Progenitor cell of endocrine pancreas (in vitro differentiated cells): ENCODE data around the gene NAP1L1. TPM values are rescaled to one million over a fixed set of nuclear protein-coding genes. Genes with fewer than 3 reads are reported as not detected.

Experiments used
- DNase-seq: peaks from one replicate; pipeline ENCODE4 v3.0.0; 2021; ENCODE audit warnings: low spot score; ENCODE audit not compliant: unreplicated experiment
- H3K27ac Mint-ChIP-seq: 2 replicates; pipeline ENCODE4 v1.8.0; 2021; ENCODE audit warnings: mild to moderate bottlenecking, moderate library complexity, mixed read lengths
- H3K27me3 Mint-ChIP-seq: 2 replicates; pipeline ENCODE4 v1.8.0; 2021; ENCODE audit warnings: mixed read lengths
- H3K36me3 Mint-ChIP-seq: 2 replicates; pipeline ENCODE4 v1.8.0; 2022; ENCODE audit warnings: mixed read lengths; ENCODE audit not compliant: insufficient read depth
- H3K4me1 Mint-ChIP-seq: 2 replicates; pipeline ENCODE4 v1.8.0; 2021; ENCODE audit warnings: low read depth, mixed read lengths
- H3K4me3 Mint-ChIP-seq: 2 replicates; pipeline ENCODE4 v1.8.0; 2021; ENCODE audit warnings: low read depth, mild to moderate bottlenecking, moderate library complexity, mixed read lengths
- H3K9me3 Mint-ChIP-seq: 2 replicates; pipeline ENCODE4 v1.8.0; 2021; ENCODE audit warnings: low read depth, mixed read lengths
- CTCF ChIP-seq: fragments of 200-600 bp; sonication (generic); IDR thresholded peaks from one replicate; pipeline ENCODE4 v1.5.0; 2021; ENCODE audit warnings: antibody characterized with exemption, mild to moderate bottlenecking; ENCODE audit not compliant: unreplicated experiment
- long read RNA-seq: library from polyadenylated mRNA; unstranded; transcript quantifications from one replicate; pipeline ENCODE4 v2.0.0, GENCODE V29; 2020
- total RNA-seq: library from RNA; stranded (reverse); gene quantifications from 2 replicates; pipeline ENCODE4 v1.2.1, GENCODE V29; 2021

NAP1L1 gene, protein sequence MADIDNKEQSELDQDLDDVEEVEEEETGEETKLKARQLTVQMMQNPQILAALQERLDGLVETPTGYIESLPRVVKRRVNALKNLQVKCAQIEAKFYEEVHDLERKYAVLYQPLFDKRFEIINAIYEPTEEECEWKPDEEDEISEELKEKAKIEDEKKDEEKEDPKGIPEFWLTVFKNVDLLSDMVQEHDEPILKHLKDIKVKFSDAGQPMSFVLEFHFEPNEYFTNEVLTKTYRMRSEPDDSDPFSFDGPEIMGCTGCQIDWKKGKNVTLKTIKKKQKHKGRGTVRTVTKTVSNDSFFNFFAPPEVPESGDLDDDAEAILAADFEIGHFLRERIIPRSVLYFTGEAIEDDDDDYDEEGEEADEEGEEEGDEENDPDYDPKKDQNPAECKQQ
- total RNA-seq, result 785 and 824 TPM in 2 replicates
- long read RNA-seq, full-length matches to known transcripts, result 371 of 587 reads
- long read RNA-seq, partial matches to known transcripts, result 69 of 587 reads
- long read RNA-seq, other reads (novel, unspliced or antisense), result 147 of 587 reads

GRCh38 chr12:76083904-76084862, at the start of gene NAP1L1:
Gene NAP1L1 (minus strand): TSS chr12:76084685. CDS start chr12:76074219, 10,466 bp downstream.
- peak; percentile 88 for DNase-seq
- H3K9me3 Mint-ChIP-seq, result no peaks in the 10 kb centered on the region
- H3K27me3 Mint-ChIP-seq, result no peaks in the 10 kb centered on the region
- peak within 1 kb of the TSS; percentile 98 for H3K4me3 Mint-ChIP-seq
- TF ChIP-seq CTCF, result no peak
- peaks cover 24% of the 10 kb centered on the region for H3K4me1 Mint-ChIP-seq
- peak within 1 kb of the TSS; percentile 100 for H3K27ac Mint-ChIP-seq
- peaks cover 3% of the 10 kb centered on the region for H3K36me3 Mint-ChIP-seq

DNA sequence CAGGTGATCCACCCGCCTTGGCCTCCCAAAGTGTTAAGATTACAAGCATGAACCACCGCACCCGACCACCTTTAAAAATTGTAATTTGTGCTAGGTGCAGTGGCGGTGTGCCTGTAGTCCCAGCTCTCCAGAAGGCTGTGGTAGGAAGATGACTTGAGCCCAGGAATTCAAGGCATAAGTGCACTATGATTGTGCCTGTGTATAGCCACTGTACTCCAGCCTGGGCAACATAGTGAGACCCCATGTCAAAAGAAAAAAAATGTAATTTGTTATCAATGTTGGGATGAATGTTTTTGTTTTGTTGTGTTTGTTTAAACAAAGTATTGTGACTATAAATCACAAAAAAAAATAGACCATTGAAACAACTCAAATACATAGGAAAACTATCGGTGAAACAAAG, 43.1 kb upstream of the NAP1L1 start:
- TF ChIP-seq CTCF, result no peak
- H3K27ac Mint-ChIP-seq, result no peak overlapping the region
- no peaks in the 10 kb centered on the region for H3K4me1 Mint-ChIP-seq
- H3K27me3 Mint-ChIP-seq, result no peaks in the 10 kb centered on the region
- no peak overlapping the region for H3K4me3 Mint-ChIP-seq
- no peak for DNase-seq
- no peaks in the 10 kb centered on the region for H3K36me3 Mint-ChIP-seq
- no peaks in the 10 kb centered on the region for H3K9me3 Mint-ChIP-seq

- no peak for TF ChIP-seq CTCF
- Mint-ChIP-seq H3K27me3 (no peaks in the 10 kb centered on the region), H3K9me3 (no peaks in the 10 kb centered on the region), H3K4me1 (no peaks in the 10 kb centered on the region), H3K36me3 (no peaks in the 10 kb centered on the region), H3K27ac (no peak overlapping the region), H3K4me3 (no peak overlapping the region)
- no peak for DNase-seq
Observed at GRCh38 chr12:76124456-76124855, 40.0 kb upstream of the NAP1L1 start.

DNA sequence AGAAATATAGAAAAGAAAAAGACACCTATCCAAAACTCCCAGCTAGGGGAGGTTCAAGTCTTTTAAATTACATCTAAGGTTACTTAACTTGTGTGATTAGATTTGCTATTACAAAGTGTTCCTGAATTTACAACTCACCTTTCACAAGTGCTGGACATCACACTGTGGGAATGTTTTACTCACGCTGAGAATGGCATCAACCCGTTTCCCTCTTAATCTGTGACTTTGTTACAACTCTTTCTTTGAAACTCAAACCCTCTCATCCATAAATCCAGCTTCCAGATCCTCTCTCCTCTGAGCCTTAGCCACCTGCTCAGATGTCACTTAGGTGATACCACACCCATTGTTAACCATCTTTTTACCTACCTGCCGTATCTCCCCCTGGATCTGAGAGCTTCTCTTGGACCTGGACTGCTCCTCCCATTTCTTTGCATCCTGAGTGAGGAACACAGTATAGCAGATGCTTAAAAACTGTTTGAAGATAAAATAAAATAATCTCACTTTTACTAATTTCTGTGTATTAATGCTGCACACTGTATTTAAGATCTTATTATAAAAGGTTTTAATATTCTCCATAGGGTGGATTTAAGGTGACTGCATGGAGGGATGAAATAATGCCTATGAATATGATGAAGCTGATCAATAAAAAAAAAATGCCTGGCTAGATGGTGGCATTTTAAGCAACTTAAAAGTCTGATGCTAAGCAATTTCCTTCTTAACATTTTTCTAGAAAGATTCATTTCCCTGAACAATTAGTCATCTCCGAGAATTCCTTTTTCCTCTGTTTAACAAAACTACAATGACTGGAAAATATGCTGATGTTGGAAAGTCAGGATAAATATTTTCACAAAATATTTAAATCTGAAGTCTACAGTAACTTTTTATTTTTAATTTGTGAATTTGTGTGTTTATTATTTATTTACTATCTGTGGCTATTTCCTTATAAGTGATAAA, 39.1 kb upstream of the NAP1L1 start:
- Mint-ChIP-seq H3K27me3 (no peaks in the 10 kb centered on the region), H3K4me3 (no peak overlapping the region), H3K9me3 (no peaks in the 10 kb centered on the region), H3K4me1 (no peaks in the 10 kb centered on the region), H3K27ac (no peak overlapping the region), H3K36me3 (no peaks in the 10 kb centered on the region)
- no peak for DNase-seq
- TF ChIP-seq CTCF, result no peak
